HepG2 (cell line): ENCODE data around the gene EMID1. TPM values are rescaled to one million over a fixed set of nuclear protein-coding genes. Genes with fewer than 3 reads are reported as not detected.

ENCODE experiments used
- ATAC-seq: fragments of 200-7000 bp; cut with Tn5 transposase; 3 replicates; pipeline ENCODE4 v1.9.1; 2020; ENCODE audit warnings: mild to moderate bottlenecking, moderate library complexity
- BruUV-seq: library from RNA; stranded (reverse); fragments of 400-500 nt; replicated peaks from 2 replicates; lab custom pipeline; 2021; lab: Mats Ljungman, UMichigan
- CTCF ChIA-PET: fragments of 300-600 bp; formaldehyde crosslinking; extraction: SDS; loops from one replicate; lab custom pipeline; 2021; ENCODE audit warnings: low total read pairs, inconsistent platforms, low intra/inter-chr PET ratio; lab: Yijun Ruan, JAX
- POLR2A ChIA-PET: fragments of 350-600 bp; sonication (Branson Sonifier 250); formaldehyde crosslinking; loops from one replicate; lab custom pipeline; 2020; ENCODE audit warnings: antibody characterized with exemption, inconsistent platforms; lab: Yijun Ruan, JAX
- DNase-seq: peaks from one replicate; pipeline ENCODE4 v3.0.0-alpha.2; 2015; ENCODE audit warnings: low spot score
- FAIRE-seq: peaks from 3 replicates; lab custom pipeline; 2011; peaks lifted over from hg19 to GRCh38; lab: Jason Lieb, UNC
- H2AFZ ChIP-seq: one replicate; pipeline ENCODE4 v1.6.1; 2011; ENCODE audit warnings: low read length, inconsistent platforms
- H3K27ac ChIP-seq: fragments of 300-600 bp; 3 replicates; pipeline ENCODE4 v1.8.0; 2011; ENCODE audit warnings: mixed run types, mild to moderate bottlenecking, mixed read lengths, low read length, inconsistent platforms; ENCODE audit not compliant: insufficient read depth; ENCODE audit errors: extremely low read length
- H3K27me3 ChIP-seq, 2 experiments: fragments of 200-600 bp in 1 of 2; 2 replicates in 1 of 2; 3 replicates in 1 of 2; pipeline versions ENCODE4 v1.6.0 to v1.8.0; 2011; ENCODE audit warnings: low read length in 2 of 2, mild to moderate bottlenecking in 2 of 2, moderate library complexity in 2 of 2, inconsistent platforms in 1 of 2; ENCODE audit not compliant: insufficient read depth in 2 of 2, control insufficient read depth in 1 of 2
- H3K36me3 ChIP-seq, 2 experiments: fragments of 200-600 bp in 1 of 2; replicated peaks in 1 of 2; 2 replicates in 1 of 2; 3 replicates in 1 of 2; pipeline versions ENCODE4 v1.5.1 to v1.8.0; 2011; ENCODE audit warnings: low read length in 2 of 2, inconsistent platforms in 1 of 2; ENCODE audit not compliant: insufficient read depth in 2 of 2, control insufficient read depth in 1 of 2
- H3K4me1 ChIP-seq: 2 replicates; pipeline ENCODE4 v1.5.1; 2012; ENCODE audit warnings: low read length, inconsistent platforms; ENCODE audit not compliant: insufficient read depth
- H3K4me2 ChIP-seq: 2 replicates; pipeline ENCODE4 v1.6.0; 2011; ENCODE audit warnings: low read depth, low read length, inconsistent platforms
- H3K4me3 ChIP-seq, 3 experiments: fragments of 200-600 bp in 1 of 3; sonication (generic), shearing (Covaris generic) in 1 of 3; replicated peaks in 1 of 3; 2 replicates each; pipeline ENCODE4 v1.5.1; 2011 to 2016; ENCODE audit warnings: low read length in 3 of 3, inconsistent platforms in 2 of 3, low read depth in 2 of 3, mild to moderate bottlenecking in 2 of 3, control low read depth in 1 of 3, mixed read lengths in 1 of 3; ENCODE audit not compliant: insufficient read depth in 1 of 3
- H3K79me2 ChIP-seq: one replicate; pipeline ENCODE4 v1.6.1; 2011; ENCODE audit warnings: low read length, inconsistent platforms; ENCODE audit not compliant: insufficient read depth
- H3K9ac ChIP-seq: 2 replicates; pipeline ENCODE4 v1.6.0; 2011; ENCODE audit warnings: mild to moderate bottlenecking, low read depth, low read length, inconsistent platforms; ENCODE audit not compliant: insufficient read depth
- H3K9me3 ChIP-seq: 2 replicates; pipeline ENCODE4 v1.5.1; 2012; ENCODE audit warnings: mild to moderate bottlenecking, low read length
- H4K20me1 ChIP-seq: 2 replicates; pipeline ENCODE4 v1.6.0; 2011; ENCODE audit warnings: inconsistent platforms, mild to moderate bottlenecking, low read length, moderate library complexity; ENCODE audit not compliant: insufficient read depth
- AGO2 ChIP-seq: fragments of 200-400 bp; formaldehyde crosslinking; optimal IDR thresholded peaks from 2 replicates; pipeline ENCODE3; 2017; ENCODE audit warnings: mild to moderate bottlenecking, low read depth, low read length, moderate library complexity
- CEBPB ChIP-seq: IDR thresholded peaks from 2 replicates; pipeline ENCODE4 v1.6.1; 2011; ENCODE audit warnings: low read depth, low read length, improper control_type of control experiment, borderline replicate concordance
- CEBPG ChIP-seq: IDR thresholded peaks from 2 replicates; pipeline ENCODE4 v1.6.1; 2016
- FOXA3 ChIP-seq: IDR thresholded peaks from 2 replicates; pipeline ENCODE4 v1.6.1; 2016; ENCODE audit warnings: missing genetic modification reagents, missing compliant biosample characterization
- HNF1A ChIP-seq, 2 experiments: sonication (generic) in 1 of 2; formaldehyde crosslinking in 1 of 2; IDR thresholded peaks; 2 replicates each; pipeline versions ENCODE4 v1.4.0 to v1.6.1; 2016 to 2020; ENCODE audit warnings: borderline replicate concordance in 1 of 2, low read depth in 1 of 2, mild to moderate bottlenecking in 1 of 2, missing genetic modification reagents in 1 of 2
- HNRNPUL1 ChIP-seq: fragments of 200-400 bp; formaldehyde crosslinking; IDR thresholded peaks from 2 replicates; pipeline ENCODE4 v1.6.1; 2017; ENCODE audit warnings: low read depth, mild to moderate bottlenecking, low read length, moderate library complexity
- KLF16 ChIP-seq, 2 experiments: sonication (generic) in 1 of 2; formaldehyde crosslinking in 1 of 2; IDR thresholded peaks; 2 replicates each; pipeline versions ENCODE4 v1.6.1 to v1.8.0; 2016 to 2023; ENCODE audit warnings: missing genetic modification reagents in 2 of 2, missing compliant biosample characterization in 1 of 2
- REXO4 ChIP-seq: sonication (generic); formaldehyde crosslinking; IDR thresholded peaks from 2 replicates; pipeline ENCODE4 v1.8.0; 2022; ENCODE audit warnings: missing genetic modification reagents, mild to moderate bottlenecking, borderline replicate concordance
- RFX3 ChIP-seq: IDR thresholded peaks from 2 replicates; pipeline ENCODE4 v1.6.1; 2016; ENCODE audit warnings: missing biosample characterization, missing genetic modification reagents
- ZBTB3 ChIP-seq: sonication (generic); formaldehyde crosslinking; IDR thresholded peaks from 2 replicates; pipeline ENCODE4 v1.4.0; 2020; ENCODE audit warnings: low read depth, mild to moderate bottlenecking, moderate library complexity, missing genetic modification reagents, borderline replicate concordance
- ZFP36L2 ChIP-seq: sonication (generic); formaldehyde crosslinking; IDR thresholded peaks from 2 replicates; pipeline ENCODE4 v1.4.0; 2020; ENCODE audit warnings: missing genetic modification reagents
- ZKSCAN1 ChIP-seq: fragments of 150-350 bp; IDR thresholded peaks from 2 replicates; pipeline ENCODE4 v1.6.1; 2014; ENCODE audit warnings: low read length
- WGBS: methylation state at CpG from one replicate; pipeline ENCODE4 v1.1.6; 2017; ENCODE audit warnings: low lambda C conversion rate; 5-methylcytosine and 5-hydroxymethylcytosine counted together
- in situ Hi-C: cut with HindIII; loops from 2 replicates; pipeline ENCODE4 v1.10.0; 2017; ENCODE audit warnings: low pct_unique_long_range_greater_than_20kb; ENCODE audit not compliant: extremely low pct_ligation_motif_present
- intact Hi-C: fragments of 100-400 bp; cut with micrococcal nuclease; formaldehyde crosslinking; loops from one replicate; pipeline ENCODE4 v1.10.0; 2022; ENCODE audit not compliant: unreplicated experiment
- polyA plus RNA-seq, 8 experiments: library from polyadenylated mRNA; depleted of rRNA in 3 of 8; stranded (reverse) in 7 of 8; unstranded in 1 of 8; fragments of >200 nt; fragmentation: Illumina TruSeq in 4 of 8; extraction: Trizol in 4 of 8; gene quantifications; 2 replicates each; pipeline versions ENCODE4 v1.2.1 to v1.2.3, GENCODE V29; 2011 to 2016; ENCODE audit warnings: low read depth in 4 of 8, missing spikeins in 1 of 8, mixed read lengths in 1 of 8; ENCODE audit not compliant: insufficient read depth in 1 of 8
- total RNA-seq, 5 experiments: library from RNA; depleted of rRNA; stranded (reverse); fragments of >200 nt; fragmentation: Illumina TruSeq; extraction: Trizol; gene quantifications; 2 replicates each; pipeline ENCODE4 v1.2.3, GENCODE V29; 2016; ENCODE audit warnings: low read depth in 1 of 5
- TF ChIP-seq, protein P1 (sequence below): IDR thresholded peaks from 2 replicates; pipeline ENCODE4 v1.6.1; 2012; ENCODE audit warnings: low read depth, low read length, improper control_type of control experiment

Gene EMID1
- total and polyA plus RNA-seq, 2 of the 13 experiments (the other 11 are each of a cell fraction or from before 2014, with no cell fraction given) = 0.45 to 0.82 TPM

- WGBS = 52% methylated on average over 3 of the region's 3 CpGs
- peaks cover 74% of the 10 kb centered on the region for H4K20me1 ChIP-seq
- in situ Hi-C loops = no loop called here
Observed at GRCh38 chr22:29275819-29276565, 70.3 kb downstream of the EMID1 start.

More at GRCh38 chr22:29275819-29276565, 70.3 kb downstream of the EMID1 start:
- TF ChIP-seq FOXA3 (CRISPR knock-in tag) = no peak
- TF ChIP-seq ZBTB3 = no peak
- TF ChIP-seq ZKSCAN1 = peak; percentile 94
- no peak for TF ChIP-seq REXO4 (CRISPR knock-in tag)
- peak; percentile 35; the same call in 1 of the 2 replicates for TF ChIP-seq CEBPB
- TF ChIP-seq AGO2 = peak; percentile 10
- TF ChIP-seq, protein P1, sequence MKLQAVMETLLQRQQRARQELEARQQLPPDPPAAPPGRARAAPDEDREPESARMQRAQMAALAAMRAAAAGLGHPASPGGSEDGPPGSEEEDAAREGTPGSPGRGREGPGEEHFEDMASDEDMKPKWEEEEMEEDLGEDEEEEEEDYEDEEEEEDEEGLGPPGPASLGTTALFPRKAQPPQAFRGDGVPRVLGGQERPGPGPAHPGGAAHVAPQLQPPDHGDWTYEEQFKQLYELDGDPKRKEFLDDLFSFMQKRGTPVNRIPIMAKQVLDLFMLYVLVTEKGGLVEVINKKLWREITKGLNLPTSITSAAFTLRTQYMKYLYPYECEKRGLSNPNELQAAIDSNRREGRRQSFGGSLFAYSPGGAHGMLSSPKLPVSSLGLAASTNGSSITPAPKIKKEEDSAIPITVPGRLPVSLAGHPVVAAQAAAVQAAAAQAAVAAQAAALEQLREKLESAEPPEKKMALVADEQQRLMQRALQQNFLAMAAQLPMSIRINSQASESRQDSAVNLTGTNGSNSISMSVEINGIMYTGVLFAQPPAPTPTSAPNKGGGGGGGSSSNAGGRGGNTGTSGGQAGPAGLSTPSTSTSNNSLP = 0 out of 2 replicates have a peak, but pooled peaks have one; percentile 21
- no peak for TF ChIP-seq ZFP36L2 (CRISPR knock-in tag)
- TF ChIP-seq HNF1A (IDR thresholded peaks at IDR 0.05; ENCODE audit: low read depth) = peak; percentile 64
- TF ChIP-seq HNF1A (CRISPR knock-in tag; IDR thresholded peaks at IDR 0.05; ENCODE audit: borderline replicate concordance) = peak; percentile 25; the same call in 1 of the 2 replicates
- TF ChIP-seq RFX3 (CRISPR knock-in tag) = no peak
- TF ChIP-seq KLF16 (CRISPR knock-in tag; IDR thresholded peaks at IDR 0.05) = no peak
- TF ChIP-seq HNRNPUL1 = no peak
- 0 out of 2 replicates have a peak, but pooled peaks have one; percentile 25 for TF ChIP-seq CEBPG (CRISPR knock-in tag)
- no peaks in the 10 kb centered on the region for H3K27me3 ChIP-seq
- CTCF ChIA-PET = no interaction called here
- intact Hi-C loops = no loop called here
- peak; percentile 48 for ATAC-seq
- BruUV-seq = no TSS peak
- H3K79me2 ChIP-seq = peaks cover 89% of the 10 kb centered on the region
- no peak for DNase-seq
- no peak for FAIRE-seq
- H3K4me2 ChIP-seq = peak overlapping the region; percentile 37; the same call in 1 of the 2 replicates
- H3K36me3 ChIP-seq = peaks cover 28 to 77% of the 10 kb centered on the region in 2 experiments
- no peak overlapping the region for H2AFZ ChIP-seq
- no peaks in the 10 kb centered on the region for H3K9me3 ChIP-seq
- no peak overlapping the region for H3K9ac ChIP-seq
- POLR2A ChIA-PET = interaction anchor here (1.7 kb wide), 1 partner anchor 7 kb away, joined by 4 read pairs; the partner anchor contains the start of gene EWSR1
- H3K4me3 ChIP-seq = no peak overlapping the region
- H3K4me1 ChIP-seq = peaks cover 60% of the 10 kb centered on the region
- peak overlapping the region; percentile 53 for H3K27ac ChIP-seq
